ENCODE measurements around the gene RBMXL2. TPM values are rescaled to one million over a fixed set of nuclear protein-coding genes. Genes with fewer than 3 reads are reported as not detected.

The RBMXL2 gene
- total RNA-seq, 2 experiments from 2014 or later, result not detected

GRCh38 chr11:7080900-7081299 lies 7.9 kb upstream of the RBMXL2 start:
- H3K27ac Mint-ChIP-seq, result no peak overlapping the region
- H3K9me3 Mint-ChIP-seq, result peaks cover 8% of the 10 kb centered on the region
- POLR2A ChIA-PET, result no interaction called here
- H3K36me3 Mint-ChIP-seq (ENCODE audit: low read depth), result no peaks in the 10 kb centered on the region
- DNase-seq (no peak), ATAC-seq (no peak)
- intact Hi-C loops (cut with micrococcal nuclease), result no loop called here
- H3K4me3 Mint-ChIP-seq, result no peak overlapping the region
- no peak for TF ChIP-seq CTCF (IDR thresholded peaks at IDR 0.05)
- peaks cover 4% of the 10 kb centered on the region for H3K27me3 Mint-ChIP-seq
- CTCF ChIA-PET, result no interaction called here
- no peaks in the 10 kb centered on the region for H3K4me1 Mint-ChIP-seq (ENCODE audit: low read depth)

- TF ChIP-seq CTCF (IDR thresholded peaks at IDR 0.05), result no peak
- H3K9me3 Mint-ChIP-seq, result peaks cover 8% of the 10 kb centered on the region
- DNase-seq (no peak), ATAC-seq (no peak)
- no peaks in the 10 kb centered on the region for H3K36me3 Mint-ChIP-seq (ENCODE audit: low read depth)
- no peak overlapping the region for H3K4me3 Mint-ChIP-seq
- H3K4me1 Mint-ChIP-seq (ENCODE audit: low read depth), result no peaks in the 10 kb centered on the region
- H3K27me3 Mint-ChIP-seq, result peaks cover 4% of the 10 kb centered on the region
- POLR2A ChIA-PET, result no interaction called here
- H3K27ac Mint-ChIP-seq, result no peak overlapping the region
- CTCF ChIA-PET, result no interaction called here
- intact Hi-C loops (cut with micrococcal nuclease), result no loop called here
These were observed 7.4 kb upstream of the RBMXL2 start for GRCh38 chr11:7081441-7081840.

- Mint-ChIP-seq H3K9me3 (no peaks in the 10 kb centered on the region), H3K4me3 (no peak overlapping the region), H3K27me3 (peaks cover 13% of the 10 kb centered on the region), H3K36me3 (ENCODE audit: low read depth) (no peaks in the 10 kb centered on the region), H3K4me1 (ENCODE audit: low read depth) (no peaks in the 10 kb centered on the region), H3K27ac (no peak overlapping the region)
- DNase-seq (no peak), ATAC-seq (no peak)
- no peak for TF ChIP-seq CTCF (IDR thresholded peaks at IDR 0.05)
- POLR2A ChIA-PET, result no interaction called here
- CTCF ChIA-PET, result no interaction called here
- intact Hi-C loops (cut with micrococcal nuclease), result no loop called here
These were observed 792 bp downstream of the RBMXL2 start for GRCh38 chr11:7089328-7090251.

- TF ChIP-seq CTCF (IDR thresholded peaks at IDR 0.05), result peak; percentile 53
- peaks cover 6% of the 10 kb centered on the region for H3K27me3 Mint-ChIP-seq
- POLR2A ChIA-PET, result no interaction called here
- H3K4me1 Mint-ChIP-seq (ENCODE audit: low read depth), result no peaks in the 10 kb centered on the region
- H3K36me3 Mint-ChIP-seq (ENCODE audit: low read depth), result no peaks in the 10 kb centered on the region
- intact Hi-C loops (cut with micrococcal nuclease), result loop anchor here (5.0 kb wide), 1 partner anchor 344 kb away; no protein-coding TSS in a partner anchor
- CTCF ChIA-PET, result interaction anchor here (0.8 to 3.0 kb wide), 15 partner anchors 8 to 597 kb away, joined by 3 to 20 read pairs (median 4); partner anchors contain the start of gene RBMXL2
- H3K9me3 Mint-ChIP-seq, result no peaks in the 10 kb centered on the region
- peak; percentile 68 for ATAC-seq
- no peak for DNase-seq
- H3K27ac Mint-ChIP-seq, result no peak overlapping the region
- no peak overlapping the region for H3K4me3 Mint-ChIP-seq
These were observed 9.5 kb downstream of the RBMXL2 start for GRCh38 chr11:7098235-7098832.

GRCh38 chr11:7115780-7116179 lies 27.0 kb downstream of the RBMXL2 start:
- Mint-ChIP-seq H3K36me3 (ENCODE audit: low read depth) (no peaks in the 10 kb centered on the region), H3K4me3 (no peak overlapping the region), H3K27ac (no peak overlapping the region), H3K9me3 (no peaks in the 10 kb centered on the region), H3K27me3 (peaks cover 13% of the 10 kb centered on the region), H3K4me1 (ENCODE audit: low read depth) (no peaks in the 10 kb centered on the region)
- DNase-seq (no peak), ATAC-seq (no peak)
- ChIA-PET CTCF (no interaction called here), POLR2A (no interaction called here)
- intact Hi-C loops (cut with micrococcal nuclease), result no loop called here
- TF ChIP-seq CTCF (IDR thresholded peaks at IDR 0.05), result no peak
